Measurements from ENCODE around the gene MLC1.

MLC1 gene

GRCh38 chr22:50074551-50075530 lies 10.4 kb downstream of the MLC1 start:
- DNase-seq, result no peak

GRCh38 chr22:50074056-50074455 lies 11.2 kb downstream of the MLC1 start:
- no peak for DNase-seq

GRCh38 chr22:50072714-50073538 lies 12.3 kb downstream of the MLC1 start:
- no peak for DNase-seq

- no peak for DNase-seq
Observed at GRCh38 chr22:50072167-50072555, 13.1 kb downstream of the MLC1 start.

- no peak for DNase-seq
Observed at GRCh38 chr22:50071432-50072166, 13.6 kb downstream of the MLC1 start.

GRCh38 chr22:50070366-50070765 lies 14.9 kb downstream of the MLC1 start:
- no peak for DNase-seq

- DNase-seq, result no peak
Observed at GRCh38 chr22:50068096-50068495, 17.1 kb downstream of the MLC1 start.

- DNase-seq, result no peak
Observed at GRCh38 chr22:50067244-50067643, 18.0 kb downstream of the MLC1 start.

GRCh38 chr22:50064453-50064852 lies 20.8 kb downstream of the MLC1 start:
- DNase-seq, result no peak

- no peak for DNase-seq
Observed at GRCh38 chr22:50063589-50064393, 21.4 kb downstream of the MLC1 start.

- no peak for DNase-seq
Observed at GRCh38 chr22:50062509-50063135, 22.6 kb downstream of the MLC1 start.

GRCh38 chr22:50061824-50062355 lies 23.3 kb downstream of the MLC1 start:
- DNase-seq, result no peak

- DNase-seq, result no peak
Observed at GRCh38 chr22:50061141-50061823, 23.9 kb downstream of the MLC1 start.

- DNase-seq, result no peak
Observed at GRCh38 chr22:50060441-50061140, 24.6 kb downstream of the MLC1 start.

- no peak for DNase-seq
Observed at GRCh38 chr22:50059881-50060262, 25.4 kb downstream of the MLC1 start.

- DNase-seq, result no peak
Observed at GRCh38 chr22:50058906-50059880, 26.0 kb downstream of the MLC1 start.

GRCh38 chr22:50058061-50058905 lies 26.9 kb downstream of the MLC1 start, which contains the start of gene TTLL8:
Gene TTLL8 (minus strand): TSS chr22:50058298.
- DNase-seq, result no peak

Data from activated T-cell treated with anti-CD3 and anti-CD28 coated beads for 4 hours (primary cell).